ENCODE results near the gene FAM53B.

The FAM53B gene

DNA sequence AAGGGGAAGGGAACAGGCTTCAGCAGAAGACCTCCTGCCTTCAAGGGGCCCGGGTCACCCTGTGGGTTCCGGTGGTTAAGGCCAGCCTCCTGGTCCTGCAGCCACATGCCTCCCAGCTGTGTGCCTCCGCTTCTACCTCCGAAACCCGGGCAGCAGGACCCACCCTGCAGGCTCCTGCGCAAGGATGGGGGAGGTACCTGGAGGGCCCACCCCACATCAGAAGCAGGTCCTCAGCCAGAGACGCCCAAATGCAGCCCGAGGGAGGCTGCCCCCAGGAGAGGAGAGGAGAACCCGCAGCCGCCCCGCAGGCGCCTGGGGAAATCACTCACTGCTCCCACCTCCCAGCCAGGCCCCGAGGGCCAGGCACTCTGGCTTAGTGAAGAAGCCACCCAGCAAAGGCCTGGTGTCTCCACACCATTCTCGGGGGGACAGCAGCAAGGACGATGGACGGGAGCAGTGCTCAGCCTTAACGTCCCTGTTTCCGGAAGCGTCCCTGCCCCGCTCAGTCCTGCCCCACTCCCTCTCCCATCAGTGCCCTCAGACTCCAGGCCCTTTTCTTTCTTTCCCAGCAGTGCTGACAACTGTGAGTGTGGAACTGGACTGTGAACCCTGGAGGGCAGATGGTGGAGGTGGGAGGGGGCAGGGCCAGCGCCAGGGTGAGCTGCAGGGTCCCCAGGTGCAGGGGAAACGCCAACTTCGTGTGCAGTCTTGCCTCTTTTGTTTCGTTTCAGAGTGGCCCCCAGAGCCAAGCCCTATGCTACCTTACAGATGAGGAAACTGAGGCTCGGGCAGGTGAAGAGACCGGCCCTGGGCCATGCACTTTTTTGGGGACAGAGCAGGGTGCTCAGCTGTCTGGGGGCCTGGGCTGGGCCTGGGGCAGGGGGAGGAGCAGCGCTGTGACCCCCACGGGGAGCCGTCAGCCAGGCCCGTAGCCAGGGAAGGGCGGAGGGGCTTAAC, 138.0 kb downstream of the FAM53B start:
- H3K27ac ChIP-seq (replicated peaks; ENCODE audit: low read length): no peak overlapping the region
- peak overlapping the region; percentile 60 for H3K9ac ChIP-seq (ENCODE audit: low read depth, low read length, poor library complexity)
- no CpG with 5 or more reads among the region's 31 CpGs for WGBS, 2 donors (ENCODE audit: extremely low coverage in 2 of 2, insufficient read length in 2 of 2, insufficient replicate concordance in 1 of 2)
- no peak overlapping the region for H3K4me3 ChIP-seq (ENCODE audit: low read length in 2 of 2)
- H3K4ac ChIP-seq (ENCODE audit: low read length): peak overlapping the region; percentile 3
- H3K14ac ChIP-seq (ENCODE audit: low read length): no peak overlapping the region
- peak overlapping the region; percentile 91 for H3K18ac ChIP-seq (ENCODE audit: low read length)
- peak overlapping the region; percentile 55 for H3K23ac ChIP-seq (ENCODE audit: low read depth, low read length, poor library complexity)
- peaks cover 0 to 3% of the 10 kb centered on the region in 2 donors for H3K36me3 ChIP-seq (replicated peaks in 1 of 2; ENCODE audit: control insufficient read depth in 2 of 2, insufficient read depth in 2 of 2, low read length in 2 of 2)
- no peaks in the 10 kb centered on the region for H3K27me3 ChIP-seq (ENCODE audit: control insufficient read depth in 3 of 3, insufficient read depth in 3 of 3, low read depth in 1 of 3, low read length in 3 of 3)
- DNase-seq (ENCODE audit: low spot score): no peak
- peak overlapping the region; percentile 96 for H2AK5ac ChIP-seq (ENCODE audit: low read depth, low read length)
- peak overlapping the region; percentile 90 for H2BK12ac ChIP-seq (ENCODE audit: low read length)
- peak overlapping the region; percentile 39 for H2BK5ac ChIP-seq (ENCODE audit: low read length)
- peak overlapping the region; percentile 2 for H2AFZ ChIP-seq (ENCODE audit: low read length)
- peaks cover 13 to 16% of the 10 kb centered on the region in 2 donors for H3K4me1 ChIP-seq (ENCODE audit: control insufficient read depth in 2 of 2, insufficient read depth in 1 of 2, low read depth in 1 of 2, low read length in 2 of 2)
- peak overlapping the region; percentile 18 for H2BK120ac ChIP-seq (ENCODE audit: low read depth, low read length)
- H4K8ac ChIP-seq (ENCODE audit: low read depth, low read length): no peak overlapping the region
- no peak overlapping the region for H3K4me2 ChIP-seq (ENCODE audit: insufficient read depth, low read length, poor library complexity, severe bottlenecking)
- H4K91ac ChIP-seq (ENCODE audit: low read depth, low read length, poor library complexity): no peak overlapping the region
- H3K79me1 ChIP-seq (ENCODE audit: low read depth, low read length): peaks cover 8% of the 10 kb centered on the region
- H3K9me3 ChIP-seq (replicated peaks in 1 of 2; ENCODE audit: control insufficient read depth in 2 of 2, insufficient read depth in 1 of 2, low read depth in 1 of 2, low read length in 2 of 2): no peaks in the 10 kb centered on the region
- H2BK15ac ChIP-seq (ENCODE audit: low read length): peak overlapping the region; percentile 89

- Histone ChIP-seq H3K36me3 (replicated peaks in 1 of 2; ENCODE audit: control insufficient read depth in 2 of 2, insufficient read depth in 2 of 2, low read length in 2 of 2) (peaks cover 0 to 3% of the 10 kb centered on the region in 2 donors), H3K18ac (ENCODE audit: low read length) (peak overlapping the region; percentile 64), H2AK5ac (ENCODE audit: low read depth, low read length) (peak overlapping the region; percentile 95), H3K9me3 (replicated peaks in 1 of 2; ENCODE audit: control insufficient read depth in 2 of 2, insufficient read depth in 1 of 2, low read depth in 1 of 2, low read length in 2 of 2) (no peaks in the 10 kb centered on the region), H3K4me1 (ENCODE audit: control insufficient read depth in 2 of 2, insufficient read depth in 1 of 2, low read depth in 1 of 2, low read length in 2 of 2) (peaks cover 13 to 16% of the 10 kb centered on the region in 2 donors), H3K4me2 (ENCODE audit: insufficient read depth, low read length, poor library complexity, severe bottlenecking) (no peak overlapping the region), H3K27me3 (ENCODE audit: control insufficient read depth in 3 of 3, insufficient read depth in 3 of 3, low read depth in 1 of 3, low read length in 3 of 3) (no peaks in the 10 kb centered on the region), H3K4ac (ENCODE audit: low read length) (no peak overlapping the region), H2AFZ (ENCODE audit: low read length) (no peak overlapping the region), H2BK15ac (ENCODE audit: low read length) (peak overlapping the region; percentile 96), H2BK120ac (ENCODE audit: low read depth, low read length) (no peak overlapping the region), H2BK12ac (ENCODE audit: low read length) (peak overlapping the region; percentile 41), H3K27ac (replicated peaks; ENCODE audit: low read length) (no peak overlapping the region), H4K91ac (ENCODE audit: low read depth, low read length, poor library complexity) (peak overlapping the region; percentile 30), H4K8ac (ENCODE audit: low read depth, low read length) (no peak overlapping the region), H2BK5ac (ENCODE audit: low read length) (no peak overlapping the region), H3K9ac (ENCODE audit: low read depth, low read length, poor library complexity) (peak overlapping the region; percentile 60), H3K79me1 (ENCODE audit: low read depth, low read length) (peaks cover 8% of the 10 kb centered on the region), H3K23ac (ENCODE audit: low read depth, low read length, poor library complexity) (no peak overlapping the region), H3K14ac (ENCODE audit: low read length) (peak overlapping the region; percentile 71), H3K4me3 (ENCODE audit: low read length in 2 of 2) (no peak overlapping the region)
- no CpG with 5 or more reads among the region's 5 CpGs for WGBS, 2 donors (ENCODE audit: extremely low coverage in 2 of 2, insufficient read length in 2 of 2, insufficient replicate concordance in 1 of 2)
- no peak for DNase-seq (ENCODE audit: low spot score)
Measured at GRCh38 chr10:124605481-124605855, 138.7 kb downstream of the FAM53B start.

- no CpG with 5 or more reads among the region's 8 CpGs for WGBS, 2 donors (ENCODE audit: extremely low coverage in 2 of 2, insufficient read length in 2 of 2, insufficient replicate concordance in 1 of 2)
- H4K8ac ChIP-seq (ENCODE audit: low read depth, low read length): no peak overlapping the region
- peak overlapping the region; percentile 90 for H2BK5ac ChIP-seq (ENCODE audit: low read length)
- peaks cover 0 to 3% of the 10 kb centered on the region in 2 donors for H3K36me3 ChIP-seq (replicated peaks in 1 of 2; ENCODE audit: control insufficient read depth in 2 of 2, insufficient read depth in 2 of 2, low read length in 2 of 2)
- H3K14ac ChIP-seq (ENCODE audit: low read length): peak overlapping the region; percentile 71
- H3K27me3 ChIP-seq (ENCODE audit: control insufficient read depth in 3 of 3, insufficient read depth in 3 of 3, low read depth in 1 of 3, low read length in 3 of 3): no peaks in the 10 kb centered on the region
- peaks cover 13 to 16% of the 10 kb centered on the region in 2 donors for H3K4me1 ChIP-seq (ENCODE audit: control insufficient read depth in 2 of 2, insufficient read depth in 1 of 2, low read depth in 1 of 2, low read length in 2 of 2)
- peak overlapping the region; percentile 4 for H3K23ac ChIP-seq (ENCODE audit: low read depth, low read length, poor library complexity)
- H3K18ac ChIP-seq (ENCODE audit: low read length): peak overlapping the region; percentile 64
- H3K9ac ChIP-seq (ENCODE audit: low read depth, low read length, poor library complexity): peak overlapping the region; percentile 60
- no peak overlapping the region for H3K4me3 ChIP-seq (ENCODE audit: low read length in 2 of 2)
- H2BK15ac ChIP-seq (ENCODE audit: low read length): peak overlapping the region; percentile 96
- H2AK5ac ChIP-seq (ENCODE audit: low read depth, low read length): peak overlapping the region; percentile 95
- no peak overlapping the region for H3K4me2 ChIP-seq (ENCODE audit: insufficient read depth, low read length, poor library complexity, severe bottlenecking)
- no peak for DNase-seq (ENCODE audit: low spot score)
- no peaks in the 10 kb centered on the region for H3K9me3 ChIP-seq (replicated peaks in 1 of 2; ENCODE audit: control insufficient read depth in 2 of 2, insufficient read depth in 1 of 2, low read depth in 1 of 2, low read length in 2 of 2)
- H4K91ac ChIP-seq (ENCODE audit: low read depth, low read length, poor library complexity): peak overlapping the region; percentile 30
- H2BK12ac ChIP-seq (ENCODE audit: low read length): peak overlapping the region; percentile 41
- no peak overlapping the region for H2BK120ac ChIP-seq (ENCODE audit: low read depth, low read length)
- no peak overlapping the region for H3K27ac ChIP-seq (replicated peaks; ENCODE audit: low read length)
- H3K79me1 ChIP-seq (ENCODE audit: low read depth, low read length): peaks cover 6% of the 10 kb centered on the region
- H3K4ac ChIP-seq (ENCODE audit: low read length): no peak overlapping the region
- H2AFZ ChIP-seq (ENCODE audit: low read length): no peak overlapping the region
Measured at GRCh38 chr10:124605001-124605370, 139.2 kb downstream of the FAM53B start.

All from neuronal stem cell (in vitro differentiated cells).